HEK293 (cell line): Measurements from ENCODE around the gene ACSS2.

Source experiments
- ZBTB26 ChIP-seq: fragments of 450-650 bp; formaldehyde crosslinking; optimal IDR thresholded peaks from 2 replicates; pipeline ENCODE3; 2016; ENCODE audit warnings: missing biosample characterization, mild to moderate bottlenecking, missing genetic modification characterization
- ZNF561 ChIP-seq: fragments of 450-650 bp; IDR thresholded peaks from 2 replicates; pipeline ENCODE4 v1.5.1; 2018; ENCODE audit warnings: missing biosample characterization, missing genetic modification characterization, borderline replicate concordance

DNA sequence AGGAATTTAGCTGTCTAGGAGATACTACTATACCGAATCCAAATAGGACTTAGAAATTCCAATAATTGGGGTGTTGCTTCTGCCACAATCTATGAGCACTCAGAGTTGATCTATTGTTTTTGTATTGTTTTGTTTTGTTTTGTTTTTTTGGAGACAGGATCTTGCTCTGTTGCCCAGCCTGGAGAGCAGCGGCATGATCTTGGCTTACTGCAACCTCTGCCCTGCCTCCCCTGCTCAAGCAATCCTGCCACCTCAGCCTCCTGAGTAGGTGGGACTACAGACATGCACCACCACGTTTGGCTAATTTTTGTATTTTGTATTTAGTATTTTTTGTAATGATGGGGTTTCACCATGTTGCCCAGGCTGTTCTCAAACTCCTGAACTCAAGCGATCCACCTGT, 7.4 kb downstream of the ACSS2 start:
- TF ChIP-seq ZBTB26 (no peak), ZNF561 (tag by site-specific recombination) (no peak)
